Fibroblast of peridontal ligament (primary cell): ENCODE data around the gene GNAZ.

Source experiments
- DNase-seq: peaks from one replicate; pipeline ENCODE4 v3.0.0-alpha.2; 2010; ENCODE audit errors: extremely low read depth

GNAZ gene

DNA sequence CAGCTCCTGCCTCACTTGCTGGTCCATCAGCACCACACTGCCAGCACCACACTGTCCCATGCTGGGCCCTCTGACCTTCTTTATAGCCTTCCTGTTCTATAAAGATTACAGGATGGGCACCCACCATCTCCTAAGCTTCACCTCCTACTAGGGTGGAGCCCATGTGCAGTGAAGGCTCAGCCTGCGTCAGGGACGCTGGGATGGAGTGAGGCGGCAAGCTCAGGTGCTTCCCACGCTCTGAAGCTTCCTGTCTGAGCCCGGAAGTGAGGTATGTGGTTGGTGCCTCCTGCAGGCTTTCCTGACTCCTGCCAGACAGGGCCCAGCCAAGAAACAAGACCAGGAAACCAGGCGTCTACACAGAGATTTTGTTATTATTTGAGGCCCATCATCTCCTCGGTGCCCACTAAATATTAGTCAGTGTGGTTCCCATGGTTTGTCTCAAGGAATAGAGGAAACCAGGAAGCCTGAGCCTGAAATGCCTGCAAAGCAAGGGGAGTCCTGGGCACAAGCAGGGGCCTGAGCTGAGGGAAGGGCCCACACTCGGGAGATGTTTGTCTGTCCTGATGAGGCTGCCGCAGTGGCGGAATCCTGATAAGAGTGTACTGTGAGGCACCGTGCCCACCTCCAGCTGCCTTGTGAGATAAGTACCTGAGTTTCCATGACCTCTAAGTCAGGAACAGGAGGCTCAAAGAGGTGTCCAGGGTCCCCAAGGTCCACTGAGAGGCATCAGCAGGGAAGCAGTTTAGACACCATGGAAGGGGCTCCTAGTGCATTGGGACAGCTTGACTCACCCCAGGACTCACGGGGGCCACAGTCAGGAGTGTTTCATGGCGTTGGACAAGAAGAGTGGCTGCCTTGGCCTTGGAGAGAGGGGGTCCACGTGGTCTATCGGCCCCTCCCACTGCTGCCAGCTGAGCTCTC, 49.4 kb downstream of the GNAZ start:
- no peak for DNase-seq

DNA sequence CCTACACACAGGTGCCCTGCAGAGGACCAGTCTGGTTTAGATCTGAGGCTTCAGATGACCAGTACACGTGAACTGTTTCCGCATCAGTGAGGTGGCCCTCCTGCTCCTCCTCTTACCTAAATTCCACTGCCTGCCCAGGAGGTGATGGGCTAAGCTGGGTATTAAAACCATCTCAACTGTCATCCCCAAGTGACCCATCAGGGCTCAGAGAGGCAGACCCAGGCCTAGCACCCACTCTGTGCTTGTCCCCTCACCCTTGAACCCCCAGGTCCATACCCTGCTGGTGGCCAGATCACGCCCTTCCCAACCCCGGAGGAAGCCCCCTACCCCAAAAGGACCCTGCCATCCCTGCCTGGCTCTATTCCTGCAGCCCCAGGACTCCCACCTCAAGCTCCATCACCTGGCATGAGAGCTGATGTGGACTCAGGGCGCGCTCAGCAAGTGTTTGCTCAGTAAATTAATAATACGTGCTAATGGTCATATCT, 50.1 kb downstream of the GNAZ start:
- DNase-seq: no peak

DNA sequence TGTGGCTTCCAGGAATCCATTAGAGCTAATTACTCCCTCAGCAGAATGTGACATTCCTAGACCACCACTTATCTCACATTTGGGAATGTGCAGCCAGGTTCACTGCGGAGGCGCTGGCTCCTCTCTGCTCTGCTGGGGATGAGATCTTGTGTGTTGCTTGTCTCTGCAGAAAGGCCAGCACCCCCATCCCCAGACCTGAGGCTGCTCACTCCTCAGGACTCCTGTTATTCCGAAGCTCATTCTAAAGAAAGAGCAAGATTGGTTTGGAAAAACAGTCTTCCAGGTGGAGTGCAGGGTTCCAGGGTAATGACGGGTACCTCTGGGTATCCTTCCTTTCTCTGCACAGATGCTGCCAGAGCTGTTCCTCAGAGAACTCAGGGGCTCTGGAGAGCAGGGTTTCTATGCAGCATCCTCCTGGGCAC, 50.7 kb downstream of the GNAZ start:
- DNase-seq: no peak

DNA sequence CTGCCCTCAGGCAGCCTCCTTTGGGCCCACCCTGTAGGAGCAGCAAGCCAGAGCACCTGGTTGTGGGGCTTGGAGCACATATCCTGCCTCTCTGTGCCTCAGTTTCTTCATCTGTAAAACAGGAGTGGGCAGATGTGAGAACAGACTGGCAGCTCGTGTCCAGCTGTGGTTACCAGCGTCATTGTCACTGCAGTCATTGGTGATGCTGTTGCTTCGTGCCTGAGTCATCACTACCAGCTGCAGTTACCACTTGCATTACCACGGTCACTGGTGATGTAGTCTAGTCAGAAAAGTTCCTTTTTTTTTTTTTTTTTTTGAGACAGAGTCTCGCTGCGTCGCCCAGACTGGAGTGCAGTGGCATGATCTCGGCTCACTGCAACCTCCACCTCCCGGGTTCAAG, 51.1 kb downstream of the GNAZ start:
- DNase-seq: no peak

DNA sequence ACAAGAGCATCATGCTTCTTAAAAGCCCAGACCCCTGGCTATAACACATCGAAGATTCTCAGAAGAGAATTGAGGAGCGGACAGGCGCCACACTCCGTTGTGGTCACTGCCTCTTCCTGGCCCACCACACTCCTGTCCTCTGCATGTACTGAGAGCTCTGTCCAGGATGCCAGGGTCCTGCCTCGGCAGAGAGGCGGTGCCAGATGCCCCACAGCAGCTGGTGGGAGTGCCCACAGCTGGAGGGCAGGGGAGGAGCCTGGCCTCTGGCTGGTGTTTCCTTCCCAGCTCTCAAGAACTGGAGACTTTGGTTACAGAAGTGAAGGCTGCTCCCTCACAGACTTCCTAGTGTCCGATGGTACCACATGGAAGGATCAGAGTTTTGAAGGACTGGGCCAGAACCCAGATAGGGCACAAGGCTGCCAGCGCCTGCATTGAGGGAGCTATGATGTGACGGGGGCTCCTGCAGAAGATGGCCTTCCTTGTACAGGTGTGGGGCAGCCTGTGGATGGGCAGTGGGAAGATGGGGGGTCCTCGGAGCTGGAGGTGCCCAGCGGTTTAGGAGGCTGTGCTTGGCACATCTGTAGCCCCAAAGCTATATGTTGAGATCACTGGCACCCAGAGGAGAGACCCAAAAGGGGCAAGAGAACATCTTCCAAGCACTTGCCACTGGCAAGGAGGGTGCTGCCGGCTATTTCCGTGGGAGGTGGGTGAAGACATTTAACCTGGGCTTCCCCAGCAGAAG, 52.1 kb downstream of the GNAZ start:
- no peak for DNase-seq

DNA sequence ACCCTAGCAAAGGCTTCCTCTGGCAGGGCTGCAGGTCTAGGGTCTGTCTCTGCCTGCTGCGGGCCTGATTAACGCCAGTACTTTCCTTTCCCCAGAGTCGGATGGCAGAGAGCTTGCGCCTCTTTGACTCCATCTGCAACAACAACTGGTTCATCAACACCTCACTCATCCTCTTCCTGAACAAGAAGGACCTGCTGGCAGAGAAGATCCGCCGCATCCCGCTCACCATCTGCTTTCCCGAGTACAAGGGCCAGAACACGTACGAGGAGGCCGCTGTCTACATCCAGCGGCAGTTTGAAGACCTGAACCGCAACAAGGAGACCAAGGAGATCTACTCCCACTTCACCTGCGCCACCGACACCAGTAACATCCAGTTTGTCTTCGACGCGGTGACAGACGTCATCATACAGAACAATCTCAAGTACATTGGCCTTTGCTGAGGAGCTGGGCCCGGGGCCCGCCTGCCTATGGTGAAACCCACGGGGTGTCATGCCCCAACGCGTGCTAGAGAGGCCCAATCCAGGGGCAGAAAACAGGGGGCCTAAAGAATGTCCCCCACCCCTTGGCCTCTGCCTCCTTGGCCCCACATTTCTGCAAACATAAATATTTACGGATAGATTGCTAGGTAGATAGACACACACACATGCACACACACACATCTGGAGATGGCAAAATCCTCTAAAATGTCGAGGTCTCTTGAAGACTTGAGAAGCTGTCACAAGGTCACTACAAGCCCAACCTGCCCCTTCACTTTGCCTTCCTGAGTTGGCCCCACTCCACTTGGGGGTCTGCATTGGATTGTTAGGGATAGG, 52.9 kb downstream of the GNAZ start:
- DNase-seq: no peak

DNA sequence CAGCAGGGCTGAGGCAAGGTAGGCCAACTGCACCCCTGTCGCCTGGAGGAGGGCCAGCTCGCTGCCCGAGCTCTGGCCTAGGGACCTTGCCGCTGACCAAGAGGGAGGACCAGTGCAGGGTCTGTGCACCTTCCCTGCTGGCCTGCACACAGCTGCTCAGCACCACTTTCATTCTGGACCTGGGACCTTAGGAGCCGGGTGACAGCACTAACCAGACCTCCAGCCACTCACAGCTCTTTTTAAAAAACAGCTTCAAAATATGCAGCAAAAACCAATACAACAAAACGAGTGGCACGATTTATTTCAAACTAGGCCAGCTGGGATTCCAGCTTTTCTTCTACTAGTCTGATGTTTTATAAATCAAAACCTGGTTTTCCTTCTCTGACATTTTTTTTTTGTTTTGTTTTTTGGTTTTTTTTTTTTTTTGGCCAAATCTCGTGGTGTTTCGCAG, 53.5 kb downstream of the GNAZ start:
- no peak for DNase-seq

DNA sequence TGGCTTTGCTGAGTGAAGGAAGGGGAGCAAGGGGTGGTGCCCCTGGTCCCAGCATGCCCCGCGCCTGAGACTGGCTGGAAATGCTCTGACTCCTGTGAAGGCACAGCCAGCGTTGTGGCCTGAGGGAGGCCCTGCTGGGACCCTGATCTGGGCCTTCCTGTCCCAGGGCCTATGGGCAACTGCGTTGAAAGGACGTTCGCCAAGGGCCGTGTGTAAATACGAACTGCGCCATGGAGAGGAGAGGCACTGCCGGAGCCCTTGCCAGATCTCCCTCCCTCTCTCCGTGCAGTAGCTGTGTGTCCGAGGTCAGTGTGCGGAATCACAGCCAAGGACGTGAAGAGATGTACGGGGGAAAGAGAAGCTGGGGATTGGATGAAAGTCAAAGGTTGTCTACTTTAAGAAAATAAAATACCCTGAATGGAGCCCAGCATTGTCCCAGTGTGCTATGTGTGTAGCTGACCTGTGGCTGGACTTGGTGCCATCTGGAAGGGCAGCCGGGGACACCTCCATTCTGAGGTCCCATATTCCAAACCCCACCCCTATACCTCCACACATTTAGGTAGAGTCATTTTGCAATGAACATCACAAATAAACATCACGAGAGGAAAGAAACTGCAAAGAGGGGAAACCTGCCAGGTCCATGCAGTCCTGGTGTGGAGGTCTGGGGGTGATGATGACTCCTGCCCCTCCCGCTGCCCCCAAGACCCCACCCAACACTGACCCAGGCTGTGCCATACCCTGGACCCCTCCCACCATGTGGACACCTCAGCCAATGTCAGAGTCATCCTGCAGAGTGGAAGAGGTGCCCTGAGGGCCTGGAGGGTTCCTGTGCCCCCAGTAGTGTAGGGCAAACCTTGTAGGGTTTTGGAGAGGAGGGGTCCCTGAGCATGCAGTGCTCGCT, 54.5 kb downstream of the GNAZ start:
- DNase-seq: no peak

DNA sequence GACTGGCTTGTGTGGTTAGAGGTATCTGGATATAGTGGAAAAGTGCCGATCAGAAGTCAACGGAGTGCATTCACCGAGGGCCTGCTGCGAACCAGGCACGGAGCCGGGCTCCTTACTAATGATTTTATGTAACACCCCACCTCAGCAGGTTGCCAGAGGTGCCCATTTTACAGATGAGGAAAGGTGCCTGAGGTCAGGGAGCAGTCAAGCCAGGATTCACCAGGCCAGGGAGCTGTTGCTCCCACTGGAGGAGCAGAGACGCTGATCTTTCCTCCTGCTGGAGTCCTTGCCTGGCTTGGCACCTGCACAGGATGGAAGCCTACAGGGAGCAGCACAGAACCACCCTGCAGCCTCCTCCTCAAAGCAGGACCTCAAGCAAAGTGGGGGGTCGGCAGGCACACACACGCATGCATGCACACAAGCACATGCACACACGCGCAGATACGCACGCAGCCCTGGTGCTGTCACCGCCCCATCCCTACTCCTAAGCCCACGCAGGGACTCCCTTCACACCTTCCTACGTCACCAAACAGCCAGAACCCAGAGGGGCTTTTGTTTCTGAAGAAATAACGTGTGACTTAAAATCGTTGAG, 55.3 kb downstream of the GNAZ start:
- DNase-seq: no peak

DNA sequence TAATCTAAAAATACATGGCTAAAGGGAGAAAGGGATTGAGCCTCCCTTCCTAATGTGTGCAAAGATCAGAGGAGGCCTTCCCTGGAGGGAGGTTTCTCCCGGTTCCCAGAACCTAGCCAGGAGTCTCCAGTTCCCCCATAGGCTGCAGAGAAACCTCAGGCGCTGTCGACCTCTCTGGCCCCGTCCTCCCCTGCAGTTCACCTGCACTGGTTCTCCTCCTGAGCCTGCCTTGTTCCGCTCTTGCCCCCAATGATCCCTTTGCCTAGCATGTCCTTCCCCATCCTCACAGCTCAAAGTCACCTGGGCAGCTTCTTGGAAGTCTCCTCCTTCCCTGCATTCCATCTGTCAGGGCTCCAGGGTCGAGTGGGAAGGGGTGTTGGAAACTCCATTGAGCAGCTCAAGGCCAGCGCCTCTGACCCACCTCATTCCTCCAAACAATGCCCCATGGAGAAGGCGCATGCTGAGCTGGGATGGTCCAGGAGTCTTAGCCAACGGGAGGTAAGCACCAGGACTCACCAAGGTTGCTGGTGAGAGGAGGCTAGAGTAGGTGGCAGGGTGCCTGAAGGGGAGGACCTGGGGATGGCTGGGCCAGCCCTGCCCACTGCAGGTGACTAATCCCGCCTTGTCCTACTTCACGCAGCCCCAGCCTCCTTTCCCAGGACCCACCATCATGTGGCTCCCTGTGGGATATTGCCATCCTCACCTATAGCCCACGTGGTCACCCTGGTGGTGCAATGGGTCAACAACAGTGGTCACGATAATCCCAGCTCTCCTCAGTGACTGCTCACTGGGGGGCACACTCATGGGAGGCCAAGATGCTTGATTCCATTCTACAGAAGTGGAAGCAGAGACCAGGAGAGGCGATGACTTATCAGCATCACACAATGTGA, 56.1 kb downstream of the GNAZ start:
- DNase-seq: no peak

DNA sequence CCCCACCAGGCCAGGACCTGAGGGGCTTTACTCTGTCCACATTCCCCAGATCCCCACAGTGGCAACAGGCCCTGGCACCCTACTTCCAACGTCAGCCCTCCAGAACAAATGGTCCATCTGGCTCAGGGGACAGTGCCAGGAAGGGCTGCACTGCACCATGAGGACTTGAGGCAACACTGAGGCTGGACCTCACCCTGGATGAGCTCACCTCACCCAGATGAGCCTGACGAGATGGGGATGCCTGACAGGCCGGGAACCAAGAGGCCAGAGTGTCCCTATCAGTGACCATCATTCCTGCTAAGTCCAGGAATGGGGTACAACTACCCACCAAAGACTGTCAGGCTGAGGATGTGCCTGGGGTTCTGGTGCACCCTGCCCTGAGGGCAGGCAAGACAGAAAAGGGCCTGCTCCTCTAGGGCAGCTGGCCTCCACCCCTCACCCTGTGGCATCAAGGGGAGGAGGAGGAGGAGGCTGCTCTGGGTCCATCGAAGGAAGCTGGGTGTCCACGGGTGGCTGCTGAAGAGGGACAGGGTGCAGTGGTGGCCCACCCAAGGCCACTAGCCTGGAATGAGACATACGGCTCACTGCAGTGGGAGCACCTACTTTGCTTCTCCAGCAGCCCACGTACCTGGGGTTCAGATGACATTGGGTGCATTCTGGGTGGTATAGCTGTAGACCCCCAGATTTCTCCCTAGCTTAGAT, 56.9 kb downstream of the GNAZ start:
- DNase-seq: no peak

DNA sequence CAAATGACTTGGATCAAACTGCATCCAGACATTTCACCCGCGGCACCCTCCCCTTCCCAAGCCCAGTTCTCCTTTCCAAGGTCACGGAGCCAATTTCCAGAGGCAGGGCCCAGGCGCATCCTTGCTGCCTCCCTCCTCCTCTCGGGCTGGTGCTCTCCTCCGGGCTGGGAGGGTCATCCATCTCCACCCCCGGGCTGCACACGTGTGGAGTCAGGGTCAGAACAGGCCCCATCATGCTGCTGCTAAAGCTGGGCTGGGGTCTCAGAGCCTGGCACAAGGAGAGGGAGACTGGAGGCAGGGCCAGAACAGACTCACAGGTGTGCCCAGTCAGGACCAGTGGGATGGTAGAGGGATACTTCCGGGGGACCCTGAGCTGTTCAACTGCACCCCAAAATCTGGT, 57.5 kb downstream of the GNAZ start:
- no peak for DNase-seq

DNA sequence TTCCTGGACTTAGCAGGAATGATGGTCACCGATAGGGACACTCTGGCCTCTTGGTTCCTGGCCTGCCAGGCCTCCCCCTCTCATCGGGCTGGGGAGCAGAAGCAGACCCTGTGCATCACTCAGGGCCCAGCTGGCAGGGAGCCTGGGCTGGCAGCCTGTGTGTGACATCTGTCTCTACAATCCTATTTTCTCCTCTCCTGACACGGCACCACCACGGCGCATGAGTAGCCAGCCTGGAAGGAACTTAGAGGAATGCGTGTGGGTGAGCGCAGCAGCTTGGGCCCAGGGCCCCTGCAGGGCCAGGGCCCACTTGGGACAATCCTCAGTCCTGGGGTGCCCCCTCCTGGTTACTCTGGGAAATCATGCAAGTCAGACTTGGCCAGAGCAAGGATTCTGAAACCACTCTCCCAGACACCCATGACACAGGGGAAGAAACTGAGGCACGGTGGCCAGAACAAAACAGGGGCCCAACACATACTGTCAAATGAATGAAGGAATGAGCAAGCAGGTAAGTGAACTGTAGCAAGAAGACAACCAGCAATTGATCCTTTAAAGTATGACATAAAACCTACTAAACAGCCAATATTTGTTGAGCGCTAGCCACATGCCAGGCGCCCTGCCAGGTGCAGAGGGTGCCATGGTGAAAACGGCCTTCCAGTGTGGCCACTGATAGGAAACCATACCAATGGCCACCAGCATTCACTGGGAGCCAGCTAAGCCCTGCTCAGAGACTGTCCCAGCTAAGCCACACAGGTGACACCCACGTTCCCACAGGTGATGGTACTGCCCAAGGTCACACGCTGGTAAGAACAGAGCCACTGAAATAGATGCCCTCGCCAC, 58.2 kb downstream of the GNAZ start:
- DNase-seq: peak; percentile 77

DNA sequence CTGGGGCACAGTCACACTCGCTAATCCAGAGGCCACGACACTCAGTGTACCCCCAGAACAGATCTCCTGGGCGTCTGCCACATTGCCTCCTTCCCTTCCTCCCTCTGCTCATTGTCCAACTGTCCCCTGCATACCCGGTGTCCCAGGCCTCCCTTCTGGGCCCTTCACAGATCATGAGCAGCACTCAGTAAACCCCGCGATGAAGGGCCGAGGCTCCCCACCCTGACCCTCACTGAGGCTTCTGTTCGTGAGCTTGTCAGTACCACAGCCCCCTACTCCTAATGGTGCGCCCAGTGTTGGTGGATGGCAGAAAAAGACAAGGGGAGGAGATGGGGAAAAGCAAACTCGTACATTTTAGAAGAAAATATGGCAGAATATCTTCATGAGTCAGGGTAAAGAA, 58.8 kb downstream of the GNAZ start:
- DNase-seq: no peak

DNA sequence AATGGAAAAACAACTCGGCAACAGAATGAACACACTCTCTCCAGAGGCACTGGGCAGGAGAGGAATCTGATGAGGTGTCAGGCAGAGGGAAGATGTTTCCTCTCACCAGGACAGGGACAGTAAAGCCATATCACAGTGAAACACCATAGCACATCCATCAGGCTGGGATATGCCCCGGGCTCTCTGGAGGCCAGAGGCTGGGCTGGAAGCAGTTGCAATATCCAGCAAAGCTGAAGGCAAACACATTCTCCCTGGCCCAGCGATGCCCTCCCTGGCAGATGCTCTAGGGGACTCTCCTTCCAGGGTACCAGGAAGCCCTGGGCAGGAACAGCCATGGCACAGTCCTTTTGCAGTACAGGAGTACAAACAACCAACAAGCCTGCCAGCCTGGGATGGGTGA, 60.4 kb downstream of the GNAZ start:
- DNase-seq: no peak

DNA sequence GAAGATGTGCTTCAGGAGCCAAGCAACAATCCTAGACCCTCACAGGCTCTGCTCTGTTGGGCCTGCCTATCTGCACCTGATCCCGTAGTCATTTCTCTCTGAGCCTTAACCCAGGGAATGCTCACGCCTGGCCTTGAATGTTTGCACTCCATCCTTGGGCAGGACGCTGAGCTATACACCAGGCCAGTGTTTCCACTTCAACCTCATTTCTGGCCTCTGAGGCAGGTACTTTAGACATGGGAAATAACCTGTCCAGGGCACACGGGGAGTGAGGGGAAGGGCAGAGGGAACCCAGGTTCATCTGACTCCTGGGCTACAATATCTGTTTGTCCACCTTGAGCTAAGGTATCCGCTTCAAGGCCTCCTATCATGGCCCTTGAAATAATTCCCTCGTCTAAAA, 61.6 kb downstream of the GNAZ start:
- no peak for DNase-seq

DNA sequence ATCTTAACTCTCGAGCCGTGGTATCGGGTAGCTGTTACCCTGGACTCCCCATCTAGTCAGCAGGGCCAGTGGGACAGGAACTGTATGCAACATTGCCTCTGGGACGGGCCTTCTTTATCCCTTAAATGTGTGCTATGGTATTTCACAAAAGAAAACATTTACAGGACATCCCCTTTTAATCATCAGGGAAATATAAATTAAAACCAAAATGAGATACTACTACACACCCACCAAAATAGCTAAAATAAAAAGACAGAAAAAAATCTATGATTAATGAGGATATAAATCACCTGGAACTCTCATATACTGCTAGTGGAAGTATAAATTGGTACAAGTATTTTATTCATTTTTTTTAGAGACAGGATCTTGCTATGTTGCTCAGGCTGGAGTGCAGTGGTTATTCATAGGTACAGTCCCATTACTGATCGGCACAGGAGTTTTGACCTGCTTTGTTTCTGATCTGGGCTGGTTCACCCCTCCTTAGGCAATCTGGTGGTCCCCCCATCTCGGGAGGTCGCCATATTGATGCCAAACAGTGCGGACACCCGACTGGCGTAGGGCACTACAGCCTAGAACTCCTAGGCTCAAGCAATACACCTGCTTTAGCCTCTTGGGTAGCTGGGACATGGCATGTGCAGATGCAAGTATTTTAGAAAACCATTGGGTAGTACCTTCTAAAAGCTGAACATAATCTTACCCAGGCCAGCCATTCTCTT, 62.2 kb downstream of the GNAZ start:
- DNase-seq: no peak
